Tibial nerve (tissue), 4 donors: Measurements from ENCODE around the gene TSPAN19.

ENCODE experiments used
- CTCF ChIP-seq, 5 experiments: fragments of 200-600 bp in 3 of 5; fragments of 450-650 bp in 2 of 5; sonication (generic) in 3 of 5; IDR thresholded peaks; one replicate each; pipeline ENCODE4 v1.5.1; 2016 to 2019; ENCODE audit warnings: antibody characterized with exemption in 5 of 5, mild to moderate bottlenecking in 3 of 5, moderate library complexity in 2 of 5
- EP300 ChIP-seq, 2 donors: sonication (generic); formaldehyde crosslinking; IDR thresholded peaks; one replicate each; pipeline ENCODE4 v1.6.1; 2017; ENCODE audit warnings: antibody characterized with exemption in 2 of 2, mild to moderate bottlenecking in 1 of 2
- POLR2A ChIP-seq, 2 donors: fragments of 450-650 bp; IDR thresholded peaks; one replicate each; pipeline ENCODE4 v1.6.1; 2017; ENCODE audit warnings: antibody characterized with exemption in 2 of 2, mild to moderate bottlenecking in 2 of 2, moderate library complexity in 2 of 2

GRCh38 chr12:84983289-84983688, 52.8 kb downstream of the TSPAN19 start:
- TF ChIP-seq POLR2A (IDR thresholded peaks at IDR 0.05) (no peak), CTCF (IDR thresholded peaks at IDR 0.05) (no peak), EP300 (IDR thresholded peaks at IDR 0.05) (no peak)
